Keratinocyte (primary cell): ENCODE measurements around the gene MAN1A2. TPM values are rescaled to one million over a fixed set of nuclear protein-coding genes. Genes with fewer than 3 reads are reported as not detected.

Experiments used
- DNase-seq: peaks from one replicate; pipeline ENCODE4 v3.0.0-alpha.2; 2011; ENCODE audit warnings: low read depth, missing footprints, low spot score
- FAIRE-seq: peaks from 2 replicates; lab custom pipeline; 2011; peaks lifted over from hg19 to GRCh38; lab: Jason Lieb, UNC
- H2AFZ ChIP-seq: 2 replicates; pipeline ENCODE4 v1.6.0; 2012; ENCODE audit warnings: low read length, control low read depth, inconsistent platforms; ENCODE audit not compliant: control insufficient read depth
- H3K27ac ChIP-seq: 2 replicates; pipeline ENCODE4 v1.5.1; 2011; ENCODE audit warnings: low read length; ENCODE audit not compliant: control insufficient read depth, insufficient read depth
- H3K27me3 ChIP-seq: 3 replicates; pipeline ENCODE4 v1.6.0; 2011; ENCODE audit warnings: low read length; ENCODE audit not compliant: control insufficient read depth, insufficient read depth; ENCODE audit errors: extremely low read depth
- H3K36me3 ChIP-seq, 2 experiments: 2 replicates in 1 of 2; 3 replicates in 1 of 2; pipeline ENCODE4 v1.5.1; 2011; ENCODE audit warnings: low read length in 2 of 2, mild to moderate bottlenecking in 1 of 2; ENCODE audit not compliant: control insufficient read depth in 2 of 2, insufficient read depth in 2 of 2; ENCODE audit errors: extremely low read depth in 1 of 2
- H3K4me1 ChIP-seq: 3 replicates; pipeline ENCODE4 v1.5.1; 2011; ENCODE audit warnings: low read length; ENCODE audit not compliant: control insufficient read depth, insufficient read depth; ENCODE audit errors: extremely low read depth
- H3K4me2 ChIP-seq: 3 replicates; pipeline ENCODE4 v1.6.0; 2011; ENCODE audit warnings: low read depth, low read length; ENCODE audit not compliant: control insufficient read depth, insufficient read depth; ENCODE audit errors: extremely low read depth
- H3K4me3 ChIP-seq, 3 experiments: fragments of 200-600 bp in 1 of 3; sonication (generic) in 1 of 3; 2 replicates in 2 of 3; 3 replicates in 1 of 3; pipeline ENCODE4 v1.5.1; 2011 to 2016; ENCODE audit warnings: low read length in 3 of 3, mild to moderate bottlenecking in 3 of 3, control low read depth in 2 of 3, inconsistent platforms in 1 of 3, low read depth in 1 of 3, mixed read lengths in 1 of 3, mixed run types in 1 of 3, moderate library complexity in 1 of 3; ENCODE audit not compliant: control insufficient read depth in 2 of 3, insufficient read depth in 2 of 3; ENCODE audit errors: extremely low read depth in 1 of 3
- H3K79me2 ChIP-seq: 2 replicates; pipeline ENCODE4 v1.6.0; 2012; ENCODE audit warnings: low read length; ENCODE audit not compliant: control insufficient read depth, insufficient read depth
- H3K9ac ChIP-seq: 3 replicates; pipeline ENCODE4 v1.6.0; 2011; ENCODE audit warnings: low read length; ENCODE audit not compliant: control insufficient read depth, insufficient read depth; ENCODE audit errors: extremely low read depth
- H3K9me1 ChIP-seq: 3 replicates; pipeline ENCODE4 v1.6.0; 2011; ENCODE audit warnings: low read length; ENCODE audit not compliant: control insufficient read depth, insufficient read depth; ENCODE audit errors: extremely low read depth
- H3K9me3 ChIP-seq: 2 replicates; pipeline ENCODE4 v1.5.1; 2012; ENCODE audit warnings: low read depth, low read length; ENCODE audit not compliant: control insufficient read depth
- H4K20me1 ChIP-seq: 3 replicates; pipeline ENCODE4 v1.6.0; 2011; ENCODE audit warnings: low read length; ENCODE audit not compliant: control insufficient read depth, insufficient read depth; ENCODE audit errors: extremely low read depth
- CTCF ChIP-seq, 3 experiments: IDR thresholded peaks in 1 of 3; conservative IDR thresholded peaks in 1 of 3; optimal IDR thresholded peaks in 1 of 3; 2 replicates in 2 of 3; 3 replicates in 1 of 3; pipeline versions ENCODE3 to v1.5.1; 2011; ENCODE audit warnings: low read length in 3 of 3, mild to moderate bottlenecking in 3 of 3, moderate library complexity in 2 of 3, control low read depth in 1 of 3, inconsistent platforms in 1 of 3; ENCODE audit not compliant: insufficient read depth in 2 of 3; ENCODE audit errors: extremely low read depth in 1 of 3
- EZH2 ChIP-seq: IDR thresholded peaks from one replicate; pipeline ENCODE4 v1.6.1; 2012; ENCODE audit warnings: inconsistent platforms, mild to moderate bottlenecking, low read length, moderate library complexity
- dilution Hi-C: fragments of 300-500 bp; cut with MboI; formaldehyde crosslinking; loops from one replicate; pipeline ENCODE4 v1.7.0; 2020; ENCODE audit warnings: low sequenced_read_pairs; ENCODE audit not compliant: extremely low pct_ligation_motif_present
- polyA plus RNA-seq, 5 experiments: library from polyadenylated mRNA; depleted of rRNA in 3 of 5; stranded (reverse) in 3 of 5; stranded (forward) in 1 of 5; unstranded in 1 of 5; fragments of >200 nt; gene quantifications; 1 replicate in 1 of 5; 2 replicates in 3 of 5; 3 replicates in 1 of 5; pipeline versions ENCODE4 v1.2.1 to v1.2.3, GENCODE V29; 2011 to 2012; ENCODE audit warnings: missing spikeins in 2 of 5, low read depth in 1 of 5, low replicate concordance in 1 of 5

The MAN1A2 gene
- polyA plus RNA-seq, 1 donor (not counting 4 experiments of a cell fraction or from before 2014, with no cell fraction given): 19.0 TPM

- dilution Hi-C loops: no loop called here
- no peaks in the 10 kb centered on the region for H3K36me3 ChIP-seq
- DNase-seq (no peak), FAIRE-seq (no peak)
- no peak overlapping the region for H2AFZ ChIP-seq
- no peaks in the 10 kb centered on the region for H3K79me2 ChIP-seq
- H3K27me3 ChIP-seq: no peaks in the 10 kb centered on the region
- no peaks in the 10 kb centered on the region for H4K20me1 ChIP-seq
- H3K27ac ChIP-seq: no peak overlapping the region
- H3K4me1 ChIP-seq: no peaks in the 10 kb centered on the region
- no peak overlapping the region for H3K9ac ChIP-seq
- H3K4me3 ChIP-seq: no peak overlapping the region
- H3K9me3 ChIP-seq: no peaks in the 10 kb centered on the region
- TF ChIP-seq EZH2: no peak
- no peak for TF ChIP-seq CTCF (optimal IDR thresholded peaks at IDR 0.05 in 1 of 3, IDR thresholded peaks at IDR 0.05 in 1 of 3, conservative IDR thresholded peaks at IDR 0.05 in 1 of 3; ENCODE audit: extremely low read depth in 1 of 3, insufficient read depth in 2 of 3, low read length in 3 of 3)
- H3K4me2 ChIP-seq: no peak overlapping the region
- H3K9me1 ChIP-seq: no peaks in the 10 kb centered on the region
Observed at GRCh38 chr1:117499071-117499470, 131.8 kb downstream of the MAN1A2 start.

- Histone ChIP-seq H3K9me3 (no peaks in the 10 kb centered on the region), H3K9me1 (no peaks in the 10 kb centered on the region), H3K9ac (no peak overlapping the region), H3K4me3 (no peak overlapping the region), H3K27me3 (no peaks in the 10 kb centered on the region), H2AFZ (no peak overlapping the region), H3K36me3 (no peaks in the 10 kb centered on the region), H3K4me2 (no peak overlapping the region), H3K79me2 (no peaks in the 10 kb centered on the region), H4K20me1 (no peaks in the 10 kb centered on the region), H3K4me1 (no peaks in the 10 kb centered on the region), H3K27ac (no peak overlapping the region)
- dilution Hi-C loops: no loop called here
- DNase-seq (no peak), FAIRE-seq (no peak)
- no peak for TF ChIP-seq CTCF (optimal IDR thresholded peaks at IDR 0.05 in 1 of 3, IDR thresholded peaks at IDR 0.05 in 1 of 3, conservative IDR thresholded peaks at IDR 0.05 in 1 of 3; ENCODE audit: extremely low read depth in 1 of 3, insufficient read depth in 2 of 3, low read length in 3 of 3)
- no peak for TF ChIP-seq EZH2
Observed at GRCh38 chr1:117500584-117500983, 133.3 kb downstream of the MAN1A2 start.
